EH (cell line): ENCODE results near the gene RANBP10.
A peak's percentile ranks its signal among the peaks of the same experiment; 100 is the strongest.
"Not testable (repeated sequence)": the region's sequence is repeated elsewhere in the genome, so short reads cannot be mapped to it uniquely, and the experiment has no call there.

Source experiments
- DNase-seq: peaks from one replicate; pipeline ENCODE4 v3.0.0-alpha.2; 2015; ENCODE audit warnings: low read depth

Gene RANBP10

DNA sequence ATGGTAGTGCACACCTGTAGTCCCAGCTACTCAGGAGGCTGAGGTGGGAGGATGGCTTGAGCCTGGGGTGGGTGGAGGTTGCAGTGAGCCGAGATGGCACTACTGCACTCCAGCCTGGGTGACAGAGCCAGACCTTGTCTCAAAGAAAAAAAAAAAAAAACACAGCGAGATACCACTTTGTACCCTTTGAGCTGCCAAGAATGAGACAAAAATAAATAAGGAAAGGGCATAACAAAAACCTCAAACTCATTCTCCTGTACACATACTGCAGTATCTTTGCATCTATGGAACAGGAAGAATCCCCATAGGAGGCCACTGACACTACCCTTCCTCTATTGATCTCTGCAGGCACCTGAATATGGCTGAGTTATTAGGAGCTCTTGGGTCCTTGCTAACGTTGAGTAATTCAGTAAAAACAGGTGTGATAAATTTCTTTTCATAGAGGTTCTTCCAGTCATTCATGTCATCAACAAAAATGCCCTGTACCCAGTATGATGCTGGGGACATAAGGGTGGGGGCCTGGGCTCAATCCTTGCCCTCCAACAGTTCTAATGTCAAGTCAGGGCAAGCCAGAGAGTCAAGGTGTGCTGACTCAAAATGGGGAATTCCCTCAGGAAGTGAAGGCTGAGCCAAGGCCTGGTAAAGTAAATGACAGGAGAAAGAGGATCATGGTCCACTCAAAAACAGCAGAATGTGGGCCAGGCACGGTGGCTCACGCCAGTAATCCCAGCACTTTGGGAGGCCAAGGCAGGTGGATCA is 26.9 kb downstream of the RANBP10 start:
- DNase-seq: no peak

DNA sequence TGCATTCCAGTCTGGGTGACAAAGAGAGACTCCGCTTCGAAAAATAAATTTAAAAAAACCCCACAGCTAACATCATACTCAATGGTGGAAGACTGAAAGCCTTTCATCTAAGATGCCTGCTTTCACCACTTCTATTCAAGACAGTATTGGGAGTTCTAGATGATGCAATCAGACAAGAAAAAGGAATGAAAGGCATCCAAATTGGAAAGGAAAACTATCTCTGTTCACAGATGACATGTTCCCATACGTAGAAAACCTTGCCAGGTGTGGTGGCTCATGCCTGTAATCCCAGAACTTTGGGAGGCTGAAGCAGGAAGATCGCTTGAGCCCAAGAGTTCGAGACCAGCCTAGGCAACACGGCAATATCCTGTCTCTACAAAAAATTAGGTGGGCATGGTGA is 31.1 kb downstream of the RANBP10 start:
- peak; percentile 8 for DNase-seq

DNA sequence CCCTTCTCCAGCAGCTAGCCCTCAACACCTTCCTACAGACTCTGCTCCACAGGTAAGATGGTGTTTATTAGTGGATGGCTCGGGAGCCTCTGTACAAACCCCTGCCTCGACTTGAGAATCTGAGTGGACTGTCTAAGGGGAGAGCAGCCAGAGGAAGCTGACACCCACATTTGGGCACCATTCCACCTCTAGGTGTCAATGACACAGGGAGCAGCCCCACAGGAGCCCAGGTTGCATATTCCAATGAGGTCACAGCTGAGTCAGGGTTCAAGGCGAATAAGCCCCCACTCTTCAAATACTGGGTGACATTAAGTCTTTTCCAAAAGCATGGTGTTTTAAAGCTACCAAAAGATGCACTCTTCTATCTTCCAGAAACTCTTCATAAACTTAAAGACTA is 31.9 kb downstream of the RANBP10 start:
- no peak for DNase-seq

DNA sequence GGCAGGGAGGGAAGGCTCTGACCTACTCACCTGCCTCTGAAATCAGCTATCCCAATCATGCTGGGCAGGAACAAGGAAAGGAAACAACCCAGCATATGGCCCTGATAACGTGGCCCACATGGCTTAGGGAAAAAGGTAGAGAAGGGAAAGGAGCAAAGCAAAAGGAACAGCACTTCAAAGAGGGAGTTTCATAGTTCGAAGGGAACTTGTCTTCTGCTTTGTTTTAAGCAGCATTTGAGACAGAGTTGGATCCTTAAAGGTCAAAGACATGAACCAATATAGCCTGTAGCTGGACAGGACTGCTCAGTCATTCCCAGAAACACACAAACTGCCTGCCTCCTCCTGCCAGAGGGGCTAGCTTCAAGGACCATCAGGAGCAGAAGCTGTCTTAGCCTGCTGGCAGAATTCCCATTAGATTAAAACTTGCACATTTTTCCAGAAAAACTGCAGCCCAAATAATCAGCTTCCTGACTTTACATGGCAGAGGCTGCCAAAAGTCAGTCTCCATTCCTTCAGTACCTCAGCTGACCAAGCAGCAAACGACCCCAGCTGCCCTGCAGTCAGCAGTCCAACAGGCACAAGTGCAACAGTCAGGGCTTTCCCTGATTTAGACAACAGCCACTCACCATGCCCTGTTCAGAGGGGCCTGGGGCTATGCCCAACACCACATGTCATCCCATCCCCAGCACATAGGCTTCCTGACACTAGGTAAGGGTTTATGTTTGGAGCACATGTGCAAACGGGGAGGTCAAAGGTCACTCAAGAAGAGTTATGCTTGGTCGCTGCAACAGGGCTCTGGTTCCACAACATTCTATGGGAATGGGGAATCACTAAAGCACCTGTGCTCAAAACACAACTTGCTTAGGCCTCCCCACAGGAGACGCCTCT is 32.5 kb downstream of the RANBP10 start:
- DNase-seq: peak; percentile 23

DNA sequence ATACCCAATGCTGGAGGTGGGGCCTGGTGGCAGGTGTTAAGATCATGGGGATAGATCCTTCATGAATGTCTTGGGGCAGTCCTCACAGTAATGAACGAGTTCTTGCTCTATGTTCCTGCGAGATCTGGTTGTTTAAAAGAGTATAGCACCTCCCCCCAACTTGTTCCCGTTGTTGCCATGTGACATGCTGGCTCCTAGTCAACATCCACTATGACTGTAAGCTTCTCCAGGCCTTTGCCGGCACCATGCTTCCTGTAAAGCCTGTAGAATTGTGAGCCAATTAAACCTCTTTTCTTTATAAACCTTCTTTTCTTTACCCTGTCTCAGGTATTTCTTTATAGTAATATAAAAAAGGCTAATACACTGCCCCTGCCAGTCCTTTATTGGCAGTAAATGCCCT is 33.3 kb downstream of the RANBP10 start:
- no peak for DNase-seq

DNA sequence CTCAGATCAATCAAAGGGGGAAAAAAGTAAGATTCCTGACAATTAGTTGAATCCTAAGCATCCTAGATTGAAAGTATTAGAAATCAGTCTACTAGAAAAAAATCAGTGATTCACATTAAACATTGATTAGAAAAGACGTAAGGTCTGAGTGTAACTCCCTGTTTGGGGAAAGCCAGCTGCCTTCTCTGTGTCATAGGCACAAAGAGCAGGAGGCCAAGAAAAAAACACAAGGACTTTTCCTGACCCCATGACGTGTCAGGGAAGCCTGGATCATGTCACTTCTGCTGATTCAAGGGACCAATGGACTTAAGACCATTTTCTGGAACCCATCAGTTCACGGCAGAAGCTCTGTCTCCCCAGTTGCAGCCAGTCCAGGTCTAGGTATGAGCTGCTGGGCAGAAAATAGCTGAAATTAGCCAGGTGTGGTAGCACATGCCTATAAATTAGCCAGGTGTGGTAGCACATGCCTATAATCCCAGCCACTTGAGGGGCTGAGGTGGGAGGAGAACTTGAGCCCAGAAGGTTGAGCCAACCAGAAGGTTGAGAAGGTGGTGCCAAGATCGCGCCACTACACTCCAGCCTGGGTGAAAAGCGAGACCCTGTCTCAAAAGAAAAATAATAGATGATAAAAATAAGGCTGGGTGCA is 35.9 kb downstream of the RANBP10 start:
- no peak for DNase-seq

DNA sequence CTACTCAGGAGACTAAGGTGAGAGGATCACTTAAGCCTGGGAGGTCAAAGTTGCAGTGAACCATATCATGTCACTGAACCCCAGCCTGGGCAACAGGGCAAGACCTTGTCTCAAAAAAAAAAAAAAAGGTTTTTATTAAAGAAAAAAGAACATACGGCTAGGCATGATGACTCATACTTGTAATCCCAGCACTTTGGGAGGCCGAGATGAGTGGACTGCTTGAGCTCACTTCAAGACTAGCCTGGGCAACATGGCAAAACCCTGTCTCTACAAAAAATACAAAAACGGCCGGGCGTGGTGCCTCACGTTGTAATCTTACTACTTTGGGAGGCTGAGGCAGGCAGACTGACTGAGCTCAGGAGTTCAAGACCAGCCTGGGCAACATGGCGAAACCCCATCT is 38.4 kb downstream of the RANBP10 start:
- peak; percentile 78 for DNase-seq

DNA sequence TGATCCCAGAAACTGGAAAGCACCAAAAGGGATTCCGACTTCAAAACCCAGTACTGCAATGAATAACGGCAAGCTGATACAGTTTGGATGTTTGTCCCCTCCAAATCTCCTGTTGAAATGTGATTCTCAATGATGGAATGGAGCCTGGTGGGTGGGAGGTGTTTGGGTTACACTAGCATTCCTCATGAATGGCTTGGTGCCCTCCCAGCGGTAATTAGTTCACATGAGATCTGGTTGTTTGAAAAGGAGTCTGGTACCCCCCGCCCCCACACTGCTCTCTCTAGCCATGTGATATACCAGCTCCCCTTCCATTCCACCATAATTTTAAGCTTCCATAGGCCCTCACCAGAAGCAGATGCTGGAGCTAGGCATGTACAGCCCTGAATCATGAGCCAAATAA is 40.1 kb downstream of the RANBP10 start:
- DNase-seq: no peak

DNA sequence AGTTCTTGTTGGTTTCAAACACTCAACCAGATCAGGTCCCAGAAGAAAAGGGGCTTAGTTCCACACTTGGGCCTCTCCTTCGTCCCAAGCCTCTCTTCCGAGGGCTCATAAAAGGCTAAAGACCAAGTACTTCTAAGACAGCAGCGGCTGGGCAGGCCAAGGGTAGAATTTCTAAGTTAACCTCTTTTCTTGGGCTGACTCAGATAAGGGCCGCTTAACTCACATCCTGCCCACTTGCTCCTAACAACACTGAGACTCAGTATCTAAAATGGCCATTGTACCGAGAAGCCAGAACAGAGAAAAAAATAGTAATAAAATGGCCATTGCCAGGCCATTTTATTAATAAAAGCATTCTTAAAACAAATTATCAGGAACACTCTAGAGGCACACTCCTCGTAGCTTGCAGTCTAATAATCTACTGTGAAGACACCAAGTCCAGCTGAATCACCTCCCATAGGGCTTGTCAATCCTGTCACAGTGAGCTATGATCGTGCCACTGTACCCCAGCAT is 42.1 kb downstream of the RANBP10 start:
- no peak for DNase-seq

DNA sequence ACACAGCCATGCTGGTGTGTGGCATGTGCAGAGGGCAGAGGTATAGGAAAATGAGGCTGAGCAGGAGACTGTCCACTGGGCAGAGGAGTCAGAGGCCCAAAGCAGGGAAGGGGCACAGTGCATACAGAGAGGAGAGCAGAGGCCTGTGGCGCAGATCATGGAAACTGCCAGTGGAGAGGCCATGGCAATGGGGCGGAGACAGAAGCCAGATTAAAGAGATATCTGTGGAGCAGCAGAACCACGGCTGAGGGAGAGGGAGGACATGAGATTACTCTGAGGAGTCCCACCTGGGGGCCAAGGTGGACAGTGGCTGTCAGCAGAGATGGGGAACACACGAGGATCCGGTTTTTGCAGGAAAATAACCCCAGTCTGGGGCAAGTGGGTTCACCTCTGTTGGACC is 43.3 kb downstream of the RANBP10 start:
- DNase-seq: no peak

DNA sequence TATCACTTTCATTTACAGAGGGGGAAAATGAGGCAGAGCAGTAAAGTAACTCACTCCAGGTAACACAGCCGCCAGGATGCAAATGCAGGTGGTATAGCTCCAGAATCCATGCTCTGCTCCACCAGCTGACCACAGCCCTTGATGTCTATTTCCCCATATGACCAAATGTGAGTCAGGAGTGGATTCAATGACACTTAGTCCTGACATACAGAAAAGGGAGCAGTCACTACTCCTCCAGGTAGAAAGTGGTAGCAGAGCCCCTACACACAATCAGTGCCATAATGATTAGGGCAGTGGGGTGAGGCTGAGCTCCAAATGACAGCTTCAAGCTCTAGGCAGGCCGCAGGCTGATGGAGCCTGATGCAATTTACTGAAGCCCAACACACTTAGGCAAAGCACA is 44.0 kb downstream of the RANBP10 start:
- no peak for DNase-seq

DNA sequence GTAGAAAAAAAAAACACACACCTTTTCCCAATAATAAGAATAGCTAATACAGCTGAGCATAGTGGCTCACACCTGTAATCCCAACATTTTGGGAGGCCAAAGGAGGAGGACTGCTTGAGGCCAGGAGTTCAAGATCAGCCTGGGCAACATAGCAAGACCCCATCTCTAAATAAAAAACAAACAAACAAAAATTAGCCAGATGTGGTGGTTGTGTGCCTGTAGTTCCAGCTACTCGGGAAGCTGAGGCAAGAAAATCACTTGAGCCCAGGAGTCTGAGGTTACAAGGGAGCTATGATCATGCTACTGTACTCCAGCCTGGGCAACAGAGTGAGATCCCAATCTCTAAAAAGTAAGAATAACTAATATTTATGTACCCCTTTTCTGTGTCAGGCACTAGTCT is 44.4 kb downstream of the RANBP10 start:
- DNase-seq: no peak

DNA sequence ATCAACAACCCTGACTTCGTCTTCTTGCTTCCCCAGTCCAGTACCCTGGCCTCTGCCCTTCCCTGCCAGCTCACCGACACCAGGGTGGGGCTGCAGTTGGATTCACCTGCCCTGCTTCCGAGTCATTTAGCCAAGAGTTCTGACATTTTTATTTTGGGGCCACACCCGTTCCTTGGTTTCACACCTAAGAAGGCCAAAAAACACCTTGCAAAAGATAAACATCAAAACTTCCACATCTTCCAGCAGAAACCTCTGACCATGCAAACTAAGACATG is 45.5 kb downstream of the RANBP10 start:
- DNase-seq: no peak

DNA sequence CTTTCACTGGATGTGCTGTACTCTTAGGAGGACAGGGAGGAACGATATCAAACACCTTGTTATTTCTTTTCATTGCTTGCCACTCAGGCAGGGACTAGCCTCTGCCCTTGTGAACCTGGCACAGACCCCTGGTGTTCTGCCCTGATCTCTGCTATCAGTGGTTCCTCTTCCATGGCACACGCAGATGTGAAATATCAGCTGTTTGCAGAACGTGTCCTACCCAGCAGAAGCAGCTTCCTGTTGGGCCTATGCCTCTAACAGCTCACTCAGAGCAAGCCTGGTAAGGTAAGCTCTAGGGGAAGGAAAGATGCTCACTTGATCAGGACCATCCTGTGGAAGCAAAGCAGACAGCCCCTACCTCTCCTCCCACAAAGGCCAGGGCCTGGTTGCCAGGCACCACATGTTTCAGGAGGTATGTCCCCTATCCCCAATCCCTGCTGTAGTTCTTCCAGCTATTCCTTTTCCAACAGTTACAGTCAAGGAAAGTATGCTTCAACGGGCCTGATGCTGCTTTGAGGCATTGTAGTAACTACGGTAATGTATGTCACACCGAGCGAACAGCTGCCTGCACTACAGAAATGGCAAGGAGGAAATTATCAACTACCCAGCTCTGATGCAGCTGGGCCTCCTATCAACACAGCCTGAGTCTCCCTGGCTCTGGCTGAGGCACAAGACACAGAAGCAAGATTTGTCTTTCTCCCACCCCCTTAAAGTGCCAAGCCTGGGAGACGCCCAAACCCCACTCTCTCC is 46.0 kb downstream of the RANBP10 start:
- DNase-seq: no peak

DNA sequence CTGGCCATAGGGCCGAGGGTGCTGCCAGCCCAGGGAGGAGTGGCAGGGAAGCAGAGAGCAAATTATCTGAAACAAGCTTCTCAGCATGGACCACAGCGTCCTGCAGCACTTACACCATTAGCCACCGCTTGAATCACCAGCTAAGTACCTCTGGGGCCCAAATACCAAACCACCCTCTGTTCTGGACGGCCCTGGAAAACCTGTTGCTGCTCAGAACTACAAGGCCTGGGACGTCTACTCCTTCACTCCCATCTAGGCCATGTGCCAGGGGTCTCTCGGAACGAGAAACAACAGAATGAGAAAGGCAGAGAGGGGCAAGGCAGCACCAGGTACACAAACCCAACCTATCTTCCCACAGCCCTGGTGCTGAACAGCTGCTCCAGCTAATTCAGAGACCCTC is 47.4 kb downstream of the RANBP10 start:
- DNase-seq: no peak

DNA sequence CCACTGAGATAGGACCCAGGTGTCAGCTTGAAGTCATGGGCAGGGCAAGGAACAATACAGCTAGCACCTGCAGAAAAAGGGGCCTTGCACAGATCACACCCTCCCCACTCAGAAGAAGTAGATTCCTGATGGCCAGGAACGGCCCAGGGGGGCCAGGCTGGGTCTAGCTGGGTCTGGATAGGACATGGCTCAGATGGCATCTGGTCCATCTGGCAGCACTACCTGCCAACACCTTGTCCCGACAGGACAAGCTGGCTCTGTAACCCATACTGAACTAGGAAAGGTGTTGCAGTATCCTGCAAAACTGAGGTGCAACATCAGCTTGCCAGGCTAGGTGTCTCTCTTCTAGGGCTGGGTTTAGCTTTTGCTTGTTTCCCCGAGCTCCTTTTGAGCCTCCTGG is 48.4 kb downstream of the RANBP10 start:
- DNase-seq: no peak

DNA sequence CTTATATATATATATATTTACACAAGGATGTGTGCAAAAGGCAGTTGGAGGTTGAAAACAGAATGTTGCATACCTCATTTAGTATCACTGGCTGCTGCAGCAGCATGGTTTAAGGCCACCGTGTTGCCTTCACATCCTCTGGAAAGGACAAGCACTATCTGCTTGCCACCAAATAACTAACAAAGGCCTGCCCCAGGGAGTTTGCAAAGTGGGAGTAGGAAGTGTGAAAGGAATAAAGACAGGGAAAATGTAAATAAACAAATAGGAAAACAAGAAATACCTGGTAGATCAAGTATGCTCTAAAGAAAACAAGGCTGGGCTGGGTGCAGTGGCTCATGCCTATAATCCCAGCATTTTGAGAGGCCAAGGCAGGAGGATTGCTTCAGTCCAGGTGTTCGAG is 53.7 kb downstream of the RANBP10 start:
- DNase-seq: no peak

DNA sequence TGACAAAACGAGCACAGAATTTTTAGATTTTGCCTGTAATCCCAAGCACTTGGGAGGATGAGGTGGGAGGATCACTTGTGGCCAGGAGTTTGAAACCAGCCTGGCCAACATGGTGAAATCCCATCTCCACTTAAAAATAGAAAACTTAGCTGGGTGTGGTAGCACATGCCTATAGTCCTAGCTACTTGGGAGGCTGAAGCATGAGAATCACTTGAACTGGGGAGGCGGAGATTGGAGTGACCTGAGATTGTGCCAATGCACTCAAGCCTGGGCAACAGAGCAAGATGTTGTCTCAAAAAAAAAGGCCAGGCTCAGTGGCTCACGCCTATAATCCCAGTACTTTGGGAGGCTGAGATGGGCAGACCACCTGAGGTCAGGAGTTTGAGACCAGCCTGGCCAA is 55.0 kb downstream of the RANBP10 start:
- DNase-seq: not testable (repeated sequence)

DNA sequence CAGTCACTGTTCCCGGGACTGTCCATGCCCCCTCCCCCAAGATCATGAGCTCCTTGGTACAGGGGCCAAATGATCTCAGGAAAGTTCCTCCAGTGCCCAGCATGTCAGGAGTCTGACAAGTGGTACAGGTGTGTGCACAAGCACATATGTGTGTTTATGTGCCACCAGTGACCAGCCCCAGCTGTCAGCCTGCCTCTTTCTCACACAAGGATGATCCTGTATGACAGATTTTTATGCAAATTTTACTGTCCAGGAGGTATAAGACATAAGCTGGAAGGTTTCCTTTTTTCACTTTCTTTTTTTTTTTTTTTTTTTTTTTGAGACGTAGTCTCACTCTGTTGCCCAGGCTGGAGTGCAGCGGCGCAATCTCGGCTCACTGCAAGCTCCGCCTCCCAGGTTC is 55.9 kb downstream of the RANBP10 start:
- no peak for DNase-seq

DNA sequence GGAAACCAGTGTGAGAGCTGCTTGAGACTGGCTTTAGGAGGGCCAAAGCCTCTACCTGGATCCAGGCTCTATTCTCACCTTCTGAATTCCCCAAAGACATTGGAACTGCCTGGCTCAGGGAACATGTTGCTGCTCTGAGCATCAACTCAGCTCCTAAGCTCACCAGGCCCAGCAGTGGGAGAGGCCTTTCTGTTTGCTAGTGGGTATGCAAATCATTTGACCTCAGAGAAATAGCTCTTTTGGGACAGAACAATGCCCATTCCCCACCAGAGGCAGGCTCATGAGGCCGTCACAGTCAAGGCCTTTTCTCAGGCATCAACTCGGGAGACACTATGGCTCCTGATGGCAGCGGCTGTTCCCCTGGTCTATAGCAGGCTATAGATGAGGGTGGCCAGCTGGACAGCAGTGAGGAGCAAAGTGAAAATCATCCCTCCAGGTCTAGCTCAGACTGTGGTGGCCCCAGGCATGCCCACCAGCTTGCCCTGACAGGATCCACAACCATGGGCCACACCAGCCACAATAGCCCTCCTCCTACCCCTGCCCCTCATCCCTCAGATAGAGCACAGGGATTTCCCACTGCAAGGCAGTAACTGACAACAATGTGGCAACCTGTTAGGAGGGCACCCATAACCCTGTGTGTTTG is 56.8 kb downstream of the RANBP10 start:
- DNase-seq: no peak

DNA sequence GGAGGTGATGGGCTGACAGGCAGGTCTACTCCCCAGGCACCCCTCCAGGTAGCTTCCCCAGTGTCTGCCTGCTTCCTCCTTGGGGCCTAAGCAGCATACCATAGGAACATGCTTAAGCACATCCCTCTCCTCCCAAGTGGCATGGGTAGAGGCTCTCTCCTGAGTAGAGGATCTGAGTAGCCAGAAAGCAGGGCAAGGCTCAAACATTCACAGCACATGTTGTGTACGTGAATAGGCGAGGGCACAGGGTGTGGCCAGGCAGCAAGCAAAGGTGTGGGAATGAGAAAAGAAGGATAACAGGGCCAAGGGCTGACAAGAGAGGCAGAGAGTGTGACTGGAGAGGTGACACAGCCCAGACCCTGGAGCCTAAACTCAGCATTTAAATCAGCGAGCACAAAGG is 57.5 kb downstream of the RANBP10 start:
- DNase-seq: no peak

DNA sequence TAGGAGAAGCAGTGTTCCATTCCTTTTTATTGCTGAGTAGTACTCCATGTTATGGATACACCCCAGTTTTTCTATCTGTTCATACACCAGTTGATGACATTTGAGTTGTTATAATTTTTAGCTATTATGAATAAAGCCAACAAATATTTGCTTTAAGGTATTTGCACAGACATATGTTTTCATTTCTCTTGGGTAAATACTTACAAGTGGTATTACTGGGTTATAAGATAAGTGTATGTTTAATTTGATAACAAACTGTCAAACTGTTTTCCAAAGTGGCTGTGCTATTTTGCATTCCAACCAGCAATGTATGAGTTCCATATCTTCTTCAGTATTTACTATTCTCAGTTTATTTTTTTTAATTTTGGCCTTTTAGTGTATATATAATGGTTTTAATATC is 59.5 kb downstream of the RANBP10 start:
- DNase-seq: no peak
